GM12873 (cell line): ENCODE measurements around the gene ADAM22.
A peak's percentile ranks its signal among the peaks of the same experiment; 100 is the strongest.

ENCODE experiments used
- TF ChIP-seq, protein P1 (sequence below): IDR thresholded peaks from 2 replicates; pipeline ENCODE4 v1.5.1; 2012; ENCODE audit warnings: low read depth, mild to moderate bottlenecking, moderate library complexity, low read length, control low read depth; ENCODE audit not compliant: insufficient read depth; ENCODE audit errors: missing control alignments

Gene ADAM22, protein sequence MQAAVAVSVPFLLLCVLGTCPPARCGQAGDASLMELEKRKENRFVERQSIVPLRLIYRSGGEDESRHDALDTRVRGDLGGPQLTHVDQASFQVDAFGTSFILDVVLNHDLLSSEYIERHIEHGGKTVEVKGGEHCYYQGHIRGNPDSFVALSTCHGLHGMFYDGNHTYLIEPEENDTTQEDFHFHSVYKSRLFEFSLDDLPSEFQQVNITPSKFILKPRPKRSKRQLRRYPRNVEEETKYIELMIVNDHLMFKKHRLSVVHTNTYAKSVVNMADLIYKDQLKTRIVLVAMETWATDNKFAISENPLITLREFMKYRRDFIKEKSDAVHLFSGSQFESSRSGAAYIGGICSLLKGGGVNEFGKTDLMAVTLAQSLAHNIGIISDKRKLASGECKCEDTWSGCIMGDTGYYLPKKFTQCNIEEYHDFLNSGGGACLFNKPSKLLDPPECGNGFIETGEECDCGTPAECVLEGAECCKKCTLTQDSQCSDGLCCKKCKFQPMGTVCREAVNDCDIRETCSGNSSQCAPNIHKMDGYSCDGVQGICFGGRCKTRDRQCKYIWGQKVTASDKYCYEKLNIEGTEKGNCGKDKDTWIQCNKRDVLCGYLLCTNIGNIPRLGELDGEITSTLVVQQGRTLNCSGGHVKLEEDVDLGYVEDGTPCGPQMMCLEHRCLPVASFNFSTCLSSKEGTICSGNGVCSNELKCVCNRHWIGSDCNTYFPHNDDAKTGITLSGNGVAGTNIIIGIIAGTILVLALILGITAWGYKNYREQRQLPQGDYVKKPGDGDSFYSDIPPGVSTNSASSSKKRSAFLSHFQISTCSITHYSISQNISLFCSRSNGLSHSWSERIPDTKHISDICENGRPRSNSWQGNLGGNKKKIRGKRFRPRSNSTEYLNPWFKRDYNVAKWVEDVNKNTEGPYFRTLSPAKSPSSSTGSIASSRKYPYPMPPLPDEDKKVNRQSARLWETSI

DNA sequence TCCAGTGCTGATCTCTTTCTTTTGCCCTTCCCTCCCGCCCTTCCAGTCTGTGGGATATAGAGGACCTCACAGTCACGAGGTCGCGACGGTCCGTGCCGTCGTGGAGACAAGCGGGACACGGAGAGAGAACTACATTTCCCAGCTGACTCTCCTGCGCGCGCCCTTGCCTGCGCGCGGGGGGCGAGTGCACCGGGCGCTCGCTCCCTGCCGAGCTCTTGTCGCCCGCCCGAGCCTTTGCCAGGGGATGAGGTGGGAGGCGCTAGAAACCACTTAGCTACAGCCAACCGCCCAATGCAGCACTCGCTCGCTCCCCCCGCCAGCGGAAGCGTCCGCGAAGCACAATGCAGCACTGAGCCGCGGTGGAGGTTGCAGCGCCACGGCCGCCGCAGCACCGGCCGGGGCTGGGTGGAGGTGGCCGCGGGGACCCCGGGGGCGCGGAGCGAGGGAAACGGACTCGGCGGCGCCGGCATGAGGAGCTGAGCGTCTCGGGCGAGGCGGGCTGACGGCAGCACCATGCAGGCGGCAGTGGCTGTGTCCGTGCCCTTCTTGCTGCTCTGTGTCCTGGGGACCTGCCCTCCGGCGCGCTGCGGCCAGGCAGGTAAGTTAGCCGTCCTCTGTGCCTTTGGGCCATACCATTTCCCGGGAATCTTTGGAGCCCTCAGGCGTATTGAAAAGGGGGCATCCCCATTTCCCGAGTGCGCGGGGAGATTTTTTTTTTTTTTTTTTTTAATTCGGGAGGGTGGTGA, at the start of gene ADAM22:
ADAM22 (plus strand) TSS at position 299 of the 746 bp plus-strand sequence; CDS start at position 514, 215 bp downstream.
- TF ChIP-seq, protein P1, sequence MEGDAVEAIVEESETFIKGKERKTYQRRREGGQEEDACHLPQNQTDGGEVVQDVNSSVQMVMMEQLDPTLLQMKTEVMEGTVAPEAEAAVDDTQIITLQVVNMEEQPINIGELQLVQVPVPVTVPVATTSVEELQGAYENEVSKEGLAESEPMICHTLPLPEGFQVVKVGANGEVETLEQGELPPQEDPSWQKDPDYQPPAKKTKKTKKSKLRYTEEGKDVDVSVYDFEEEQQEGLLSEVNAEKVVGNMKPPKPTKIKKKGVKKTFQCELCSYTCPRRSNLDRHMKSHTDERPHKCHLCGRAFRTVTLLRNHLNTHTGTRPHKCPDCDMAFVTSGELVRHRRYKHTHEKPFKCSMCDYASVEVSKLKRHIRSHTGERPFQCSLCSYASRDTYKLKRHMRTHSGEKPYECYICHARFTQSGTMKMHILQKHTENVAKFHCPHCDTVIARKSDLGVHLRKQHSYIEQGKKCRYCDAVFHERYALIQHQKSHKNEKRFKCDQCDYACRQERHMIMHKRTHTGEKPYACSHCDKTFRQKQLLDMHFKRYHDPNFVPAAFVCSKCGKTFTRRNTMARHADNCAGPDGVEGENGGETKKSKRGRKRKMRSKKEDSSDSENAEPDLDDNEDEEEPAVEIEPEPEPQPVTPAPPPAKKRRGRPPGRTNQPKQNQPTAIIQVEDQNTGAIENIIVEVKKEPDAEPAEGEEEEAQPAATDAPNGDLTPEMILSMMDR: no peak

DNA sequence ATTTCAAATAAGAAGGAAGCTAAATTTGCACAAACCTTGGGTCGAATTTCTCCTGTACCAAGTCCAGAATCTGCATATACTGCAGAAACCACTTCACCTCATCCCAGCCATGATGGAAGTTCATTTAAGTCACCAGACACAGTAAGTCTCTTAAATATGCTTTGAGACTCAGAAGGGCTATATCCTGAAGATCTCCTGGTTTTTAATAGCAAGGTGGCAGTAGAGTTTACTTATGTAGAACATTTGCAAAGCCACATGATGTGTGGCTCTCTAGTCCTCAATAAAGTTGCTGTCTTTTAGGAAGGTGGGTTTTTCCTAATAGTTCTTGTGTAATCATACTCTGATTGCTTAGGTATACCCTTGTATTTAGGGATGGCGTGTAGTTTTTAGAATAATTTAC, 49.0 kb upstream of the ADAM22 start:
- TF ChIP-seq, protein P1: no peak

DNA sequence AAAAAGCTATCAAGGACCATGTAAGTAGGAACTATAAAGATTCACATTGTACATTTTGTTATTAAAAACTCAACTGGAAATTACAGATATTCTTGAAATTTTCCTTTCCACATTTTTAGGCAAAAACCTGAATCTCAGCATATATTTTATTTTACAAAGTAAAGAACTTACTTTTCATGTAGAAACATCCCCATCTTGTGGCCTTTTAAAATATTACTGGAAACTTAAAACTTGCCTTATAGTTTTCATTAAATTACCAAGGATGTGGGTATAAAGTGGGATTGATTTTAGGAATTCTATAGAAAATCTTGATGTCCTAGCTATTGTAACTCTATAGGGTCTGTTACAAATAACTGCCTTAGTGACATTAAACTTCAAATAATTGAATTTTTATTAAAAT, 47.2 kb upstream of the ADAM22 start:
- TF ChIP-seq, protein P1: peak; percentile 20

DNA sequence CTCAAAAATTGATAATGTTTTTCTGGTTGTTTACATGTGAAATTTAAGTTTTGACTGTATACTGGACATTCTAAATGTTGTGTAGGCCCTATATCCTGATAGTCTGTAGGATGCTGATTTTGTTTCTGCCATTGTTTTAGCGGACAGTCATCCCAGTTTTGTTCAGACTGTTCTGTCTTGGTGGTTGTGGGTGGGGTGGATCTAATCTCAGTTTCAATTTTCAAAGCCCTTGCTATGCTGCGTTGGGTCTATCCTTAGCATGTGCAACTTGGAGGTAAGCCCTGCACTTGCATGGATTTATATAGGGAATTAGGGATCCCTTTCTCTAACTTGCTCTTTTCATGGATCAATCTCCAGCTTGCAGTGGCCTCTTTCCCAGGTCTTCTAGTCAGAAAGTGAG, 38.7 kb upstream of the ADAM22 start:
- TF ChIP-seq, protein P1: no peak

DNA sequence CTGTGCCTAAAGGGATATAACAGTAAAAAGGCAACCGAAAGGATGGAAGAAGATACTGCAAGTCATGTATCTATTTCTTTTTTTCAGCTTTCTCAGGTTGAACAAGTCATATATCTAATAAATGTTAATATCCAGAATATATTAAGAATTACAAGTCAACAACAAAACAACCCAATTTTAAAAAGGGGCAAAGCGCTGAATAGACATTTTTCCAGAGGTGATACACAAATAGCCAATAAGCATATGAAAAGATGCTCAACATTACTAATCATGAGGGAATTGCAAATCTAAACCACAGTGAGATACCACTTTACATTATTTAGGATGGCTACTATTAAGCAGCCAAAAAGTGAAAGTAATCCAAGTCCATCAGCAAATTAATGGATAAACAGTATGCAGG, 34.8 kb upstream of the ADAM22 start:
- TF ChIP-seq, protein P1: no peak

DNA sequence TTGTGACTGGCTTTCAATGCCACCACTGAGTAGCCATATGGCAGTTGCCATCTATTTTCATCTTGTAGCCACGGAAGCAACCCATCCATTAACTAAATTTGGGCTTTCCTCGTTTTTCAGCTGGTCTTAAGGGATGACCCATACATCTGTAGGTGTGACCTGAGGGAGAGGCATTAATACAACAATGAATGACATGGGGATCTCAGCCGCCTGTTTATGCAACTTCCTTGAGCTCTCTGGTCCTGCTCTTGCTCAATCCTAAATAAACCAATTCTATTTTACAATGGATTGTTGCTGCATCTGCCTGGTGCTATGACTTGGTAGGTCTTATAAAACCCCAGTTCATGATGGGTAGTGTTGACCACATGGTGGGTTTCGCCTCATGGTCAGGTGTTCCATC, 21.9 kb upstream of the ADAM22 start:
- TF ChIP-seq, protein P1: no peak
